A549 (cell line): ENCODE results near the gene SMAGP. TPM values are rescaled to one million over a fixed set of nuclear protein-coding genes. Genes with fewer than 3 reads are reported as not detected.

Experiments
- ATOH8 ChIP-seq: fragments of 250-450 bp; sonication (Bioruptor Pico); IDR thresholded peaks from 2 replicates; pipeline ENCODE4 v1.5.0; 2020; ENCODE audit warnings: low read depth, mild to moderate bottlenecking, moderate library complexity
- BCL3 ChIP-seq: fragments of >200 bp; sonication (Bioruptor Twin); formaldehyde crosslinking; IDR thresholded peaks from 3 replicates; pipeline ENCODE4 v1.6.1; 2016
- BHLHE40 ChIP-seq: IDR thresholded peaks from 2 replicates; pipeline ENCODE4 v1.6.1; 2012; ENCODE audit warnings: low read depth, low read length, inconsistent platforms
- CBX2 ChIP-seq: fragments of 200-600 bp; sonication (generic); IDR thresholded peaks from 2 replicates; pipeline ENCODE4 v1.6.1; 2016; ENCODE audit warnings: low read depth, mild to moderate bottlenecking, borderline replicate concordance
- CEBPB ChIP-seq, 2 experiments: fragments of >200 bp in 1 of 2; sonication (Bioruptor Twin) in 1 of 2; formaldehyde crosslinking in 1 of 2; IDR thresholded peaks; 2 replicates each; pipeline ENCODE4 v1.6.1; 2012 to 2016
- CTCF ChIP-seq: fragments of >200 bp; sonication (Bioruptor Twin); formaldehyde crosslinking; IDR thresholded peaks from 3 replicates; pipeline ENCODE4 v1.5.1; 2016
- E2F6 ChIP-seq: IDR thresholded peaks from 2 replicates; pipeline ENCODE4 v1.6.1; 2012; ENCODE audit warnings: low read depth, borderline replicate concordance
- ELK1 ChIP-seq: fragments of 150-350 bp; IDR thresholded peaks from 2 replicates; pipeline ENCODE4 v1.6.1; 2014; ENCODE audit warnings: low read depth, mild to moderate bottlenecking, low read length
- EP300 ChIP-seq, 2 experiments: fragments of >200 bp; sonication (Bioruptor Twin); formaldehyde crosslinking; IDR thresholded peaks; 2 replicates in 1 of 2; 3 replicates in 1 of 2; pipeline ENCODE4 v1.6.1; 2016 to 2017
- ESRRA ChIP-seq: fragments of 150-350 bp; IDR thresholded peaks from 2 replicates; pipeline ENCODE4 v1.6.1; 2014; ENCODE audit warnings: mild to moderate bottlenecking, low read length, borderline replicate concordance
- FOSB ChIP-seq: fragments of 250-450 bp; sonication (Bioruptor Pico); IDR thresholded peaks from 2 replicates; pipeline ENCODE4 v1.5.0; 2020; ENCODE audit warnings: mild to moderate bottlenecking, moderate library complexity
- FOSL2 ChIP-seq, 2 experiments: fragments of 450-650 bp in 1 of 2; fragments of >200 bp in 1 of 2; sonication (Bioruptor Twin) in 1 of 2; formaldehyde crosslinking; IDR thresholded peaks; 2 replicates each; pipeline versions ENCODE4 v1.5.0 to v1.6.1; 2016 to 2020; ENCODE audit warnings: mild to moderate bottlenecking in 1 of 2, moderate library complexity in 1 of 2
- HES2 ChIP-seq: fragments of >200 bp; sonication (Bioruptor Twin); formaldehyde crosslinking; IDR thresholded peaks from 2 replicates; pipeline ENCODE4 v1.6.1; 2016
- HEYL ChIP-seq: fragments of 250-450 bp; sonication (Bioruptor Pico); IDR thresholded peaks from 2 replicates; pipeline ENCODE4 v1.8.0; 2021; ENCODE audit warnings: mild to moderate bottlenecking, moderate library complexity
- HMGXB4 ChIP-seq: fragments of 250-450 bp; sonication (Bioruptor Pico); IDR thresholded peaks from 2 replicates; pipeline ENCODE4 v1.5.0; 2021; ENCODE audit warnings: mild to moderate bottlenecking, moderate library complexity, borderline replicate concordance
- HOXB5 ChIP-seq: fragments of 250-450 bp; sonication (Bioruptor Pico); IDR thresholded peaks from 2 replicates; pipeline ENCODE4 v1.5.0; 2020; ENCODE audit warnings: mild to moderate bottlenecking, moderate library complexity
- JUNB ChIP-seq: fragments of >200 bp; sonication (Bioruptor Twin); formaldehyde crosslinking; IDR thresholded peaks from 2 replicates; pipeline ENCODE4 v1.6.1; 2016
- KDM5A ChIP-seq: fragments of 200-600 bp; sonication (generic); IDR thresholded peaks from 2 replicates; pipeline ENCODE4 v1.6.1; 2016; ENCODE audit warnings: antibody characterized with exemption, mild to moderate bottlenecking
- MAFK ChIP-seq: fragments of 450-650 bp; IDR thresholded peaks from 2 replicates; pipeline ENCODE4 v1.6.1; 2014; ENCODE audit not compliant: partially characterized antibody
- MAZ ChIP-seq: fragments of 150-350 bp; IDR thresholded peaks from 2 replicates; pipeline ENCODE4 v1.6.1; 2014; ENCODE audit warnings: antibody characterized with exemption, low read depth, low read length, borderline replicate concordance
- MYC ChIP-seq: IDR thresholded peaks from 2 replicates; pipeline ENCODE4 v1.6.1; 2012; ENCODE audit warnings: mild to moderate bottlenecking, inconsistent platforms, low read length, improper control_type of control experiment, borderline replicate concordance
- NFE2L2 ChIP-seq: fragments of 150-350 bp; conservative IDR thresholded peaks from 2 replicates; pipeline ENCODE4 v1.6.1; 2014; ENCODE audit warnings: low read length
- NR3C1 ChIP-seq: fragments of >200 bp; sonication (Bioruptor Twin); formaldehyde crosslinking; IDR thresholded peaks from 3 replicates; pipeline ENCODE4 v1.6.1; 2017
- POLR2AphosphoS2 ChIP-seq: conservative IDR thresholded peaks from 2 replicates; pipeline ENCODE4 v1.6.1; 2012; ENCODE audit warnings: low read length, improper control_type of control experiment, inconsistent platforms
- RAD21 ChIP-seq, 2 experiments: fragments of >200 bp in 1 of 2; sonication (Bioruptor Twin) in 1 of 2; formaldehyde crosslinking in 1 of 2; IDR thresholded peaks in 1 of 2; conservative IDR thresholded peaks in 1 of 2; 2 replicates in 1 of 2; 3 replicates in 1 of 2; pipeline ENCODE4 v1.6.1; 2012 to 2018; ENCODE audit warnings: inconsistent platforms in 1 of 2
- RARB ChIP-seq: fragments of 250-450 bp; sonication (Bioruptor Pico); IDR thresholded peaks from 2 replicates; pipeline ENCODE4 v1.8.0; 2021; ENCODE audit warnings: mild to moderate bottlenecking, moderate library complexity
- RCOR1 ChIP-seq: fragments of 150-350 bp; IDR thresholded peaks from 2 replicates; pipeline ENCODE4 v1.6.1; 2014; ENCODE audit warnings: antibody characterized with exemption, low read length, low read depth
- RFX5 ChIP-seq: fragments of 450-650 bp; IDR thresholded peaks from 2 replicates; pipeline ENCODE4 v1.7.1; 2014; ENCODE audit warnings: antibody characterized with exemption, mild to moderate bottlenecking, moderate library complexity
- RNF2 ChIP-seq: fragments of 200-600 bp; sonication (generic); IDR thresholded peaks from 2 replicates; pipeline ENCODE4 v1.6.1; 2016; ENCODE audit warnings: low read depth, mild to moderate bottlenecking, antibody characterized with exemption, moderate library complexity, borderline replicate concordance
- TFCP2L1 ChIP-seq: fragments of 250-450 bp; sonication (Bioruptor Pico); IDR thresholded peaks from 2 replicates; pipeline ENCODE4 v1.5.0; 2021; ENCODE audit warnings: mild to moderate bottlenecking
- ZC3H11A ChIP-seq: fragments of 450-650 bp; IDR thresholded peaks from 2 replicates; pipeline ENCODE4 v1.6.1; 2014; ENCODE audit warnings: antibody characterized with exemption, mild to moderate bottlenecking
- ZFP36 ChIP-seq: fragments of 450-650 bp; IDR thresholded peaks from 2 replicates; pipeline ENCODE4 v1.6.1; 2014; ENCODE audit warnings: borderline replicate concordance; ENCODE audit not compliant: partially characterized antibody
- ZNF302 ChIP-seq: fragments of 250-450 bp; sonication (Bioruptor Pico); IDR thresholded peaks from 2 replicates; pipeline ENCODE4 v1.9.0; 2021; ENCODE audit warnings: inconsistent platforms, mild to moderate bottlenecking, moderate library complexity
- ZSCAN20 ChIP-seq: fragments of 250-450 bp; sonication (Bioruptor Pico); IDR thresholded peaks from 2 replicates; pipeline ENCODE4 v1.8.0; 2022; ENCODE audit warnings: mild to moderate bottlenecking, moderate library complexity
- polyA plus RNA-seq, 4 experiments: library from polyadenylated mRNA; depleted of rRNA in 3 of 4; stranded (reverse); fragments of >200 nt; fragmentation: RNase III in 1 of 4; extraction: RNeasy Plus Mini Kit Qiagen cat#74134 plus additional on column Dnase treatment in 1 of 4; gene quantifications; 2 replicates in 3 of 4; 3 replicates in 1 of 4; pipeline ENCODE4 v1.2.3, GENCODE V29; 2011 to 2017

SMAGP gene
- polyA plus RNA-seq, 2 of the 4 experiments (the other 2 are of a cell fraction) = 15.5 to 27.2 TPM

- TF ChIP-seq JUNB = no peak
- no peak for TF ChIP-seq ELK1
- TF ChIP-seq FOSB (CRISPR knock-in tag) = peak; percentile 54; the same call in 1 of the 2 replicates
- TF ChIP-seq HEYL = no peak
- 0 out of 3 replicates have a peak, but pooled peaks have one; percentile 89 for TF ChIP-seq BCL3
- TF ChIP-seq BHLHE40 = no peak
- no peak for TF ChIP-seq NFE2L2
- TF ChIP-seq RCOR1 = no peak
- TF ChIP-seq RNF2 = no peak
- TF ChIP-seq HMGXB4 = no peak
- TF ChIP-seq HOXB5 (CRISPR knock-in tag) = no peak
- TF ChIP-seq CTCF = no peak
- no peak for TF ChIP-seq HES2
- no peak for TF ChIP-seq KDM5A
- 0 out of 5 replicates have a peak, but pooled peaks of 1 of the 2 experiments have one; percentile 15 for TF ChIP-seq RAD21 (conservative IDR thresholded peaks at IDR 0.05 in 1 of 2, IDR thresholded peaks at IDR 0.05 in 1 of 2)
- TF ChIP-seq CBX2 = no peak
- no peak for TF ChIP-seq MYC
- TF ChIP-seq RFX5 = 0 out of 2 replicates have a peak, but pooled peaks have one; percentile 39
- no peak for TF ChIP-seq NR3C1
- TF ChIP-seq TFCP2L1 (CRISPR knock-in tag) = 0 out of 2 replicates have a peak, but pooled peaks have one; percentile 6
- TF ChIP-seq RARB (CRISPR knock-in tag) = no peak
- TF ChIP-seq FOSL2 (IDR thresholded peaks at IDR 0.05) = no peak
- no peak; the same call in none of the 2 replicates for TF ChIP-seq FOSL2 (CRISPR knock-in tag; IDR thresholded peaks at IDR 0.05)
- TF ChIP-seq ZC3H11A = no peak
- TF ChIP-seq ATOH8 = no peak
- TF ChIP-seq ESRRA = no peak
- no peak for TF ChIP-seq MAFK
- TF ChIP-seq EP300 (IDR thresholded peaks at IDR 0.05) = no peak
- TF ChIP-seq ZSCAN20 (CRISPR knock-in tag) = no peak
- TF ChIP-seq E2F6 = no peak
- TF ChIP-seq ZFP36 = no peak
- no peak for TF ChIP-seq ZNF302 (CRISPR knock-in tag)
- no peak for TF ChIP-seq CEBPB (IDR thresholded peaks at IDR 0.05)
- TF ChIP-seq MAZ = 0 out of 2 replicates have a peak, but pooled peaks have one; percentile 34
- 0 out of 2 replicates have a peak, but pooled peaks have one; percentile 6 for TF ChIP-seq POLR2AphosphoS2
Observed at GRCh38 chr12:51238510-51239334, 31.5 kb downstream of the SMAGP start, which contains the start of gene DAZAP2 (continued).
